Neural cell (in vitro differentiated cells): Measurements from ENCODE around the gene CELSR3.

Source experiments
- CTCF ChIP-seq: fragments of 450-650 bp; IDR thresholded peaks from 2 replicates; pipeline ENCODE4 v1.5.1; 2014; ENCODE audit warnings: antibody characterized with exemption, mild to moderate bottlenecking, moderate library complexity; ENCODE audit not compliant: poor library complexity, severe bottlenecking
- EP300 ChIP-seq: fragments of 450-650 bp; conservative IDR thresholded peaks from 2 replicates; pipeline ENCODE4 v1.6.1; 2014; ENCODE audit warnings: antibody characterized with exemption, mild to moderate bottlenecking, moderate library complexity; ENCODE audit not compliant: poor library complexity, severe bottlenecking

GRCh38 chr3:48709051-48709461 lies 46.4 kb upstream of the CELSR3 start:
- no peak for TF ChIP-seq CTCF
- TF ChIP-seq EP300: no peak
